ENCODE results near the gene EPB41L4B.

DNA sequence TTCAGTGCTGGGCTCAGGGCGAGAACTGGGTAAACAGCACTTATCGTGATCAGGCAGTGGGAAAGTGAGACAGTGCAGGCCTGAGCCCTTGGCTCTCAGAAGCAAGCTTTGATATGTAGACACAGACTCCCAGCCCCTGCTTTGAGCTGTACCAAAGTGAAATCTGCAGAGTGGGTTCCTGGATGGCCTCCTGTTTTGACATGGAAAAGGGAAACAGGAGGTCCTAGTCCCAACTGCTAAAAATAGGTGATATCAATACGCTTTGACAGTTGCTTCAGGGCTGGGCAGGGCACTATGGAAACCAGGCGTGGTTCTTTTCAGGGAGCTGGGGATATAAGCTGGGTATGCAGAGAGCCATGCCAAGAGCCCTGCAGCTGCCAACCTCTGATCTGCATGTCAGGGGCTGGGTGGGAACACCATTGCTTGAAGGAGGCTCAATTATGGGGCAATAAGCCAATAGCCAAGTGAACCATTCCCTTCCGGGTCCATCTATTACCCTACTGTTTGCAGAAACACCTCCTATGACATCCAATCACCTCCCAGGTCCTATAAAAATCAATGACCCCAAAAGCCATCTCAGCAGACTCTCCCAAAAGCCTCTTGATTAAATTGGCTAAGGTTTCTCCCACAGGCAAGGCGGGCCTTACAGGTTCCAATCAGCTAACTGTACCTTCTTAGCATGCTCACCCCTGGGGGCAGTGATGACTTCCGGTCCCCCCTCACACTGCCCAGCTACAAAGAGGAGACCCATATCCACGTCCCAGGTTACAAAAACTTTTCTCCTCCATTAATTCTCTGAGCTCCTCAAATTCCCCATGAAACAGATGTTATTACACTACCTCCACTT is 45.8 kb downstream of the EPB41L4B start:
- TF ChIP-seq, protein P1, sequence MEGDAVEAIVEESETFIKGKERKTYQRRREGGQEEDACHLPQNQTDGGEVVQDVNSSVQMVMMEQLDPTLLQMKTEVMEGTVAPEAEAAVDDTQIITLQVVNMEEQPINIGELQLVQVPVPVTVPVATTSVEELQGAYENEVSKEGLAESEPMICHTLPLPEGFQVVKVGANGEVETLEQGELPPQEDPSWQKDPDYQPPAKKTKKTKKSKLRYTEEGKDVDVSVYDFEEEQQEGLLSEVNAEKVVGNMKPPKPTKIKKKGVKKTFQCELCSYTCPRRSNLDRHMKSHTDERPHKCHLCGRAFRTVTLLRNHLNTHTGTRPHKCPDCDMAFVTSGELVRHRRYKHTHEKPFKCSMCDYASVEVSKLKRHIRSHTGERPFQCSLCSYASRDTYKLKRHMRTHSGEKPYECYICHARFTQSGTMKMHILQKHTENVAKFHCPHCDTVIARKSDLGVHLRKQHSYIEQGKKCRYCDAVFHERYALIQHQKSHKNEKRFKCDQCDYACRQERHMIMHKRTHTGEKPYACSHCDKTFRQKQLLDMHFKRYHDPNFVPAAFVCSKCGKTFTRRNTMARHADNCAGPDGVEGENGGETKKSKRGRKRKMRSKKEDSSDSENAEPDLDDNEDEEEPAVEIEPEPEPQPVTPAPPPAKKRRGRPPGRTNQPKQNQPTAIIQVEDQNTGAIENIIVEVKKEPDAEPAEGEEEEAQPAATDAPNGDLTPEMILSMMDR (IDR thresholded peaks at IDR 0.05), result no peak
- no peak for TF ChIP-seq POLR2A (IDR thresholded peaks at IDR 0.05)
